OCI-LY3 (cell line): ENCODE results near the gene BUD23.
A peak's percentile ranks its signal among the peaks of the same experiment; 100 is the strongest.
"Not testable (repeated sequence)": the region's sequence is repeated elsewhere in the genome, so short reads cannot be mapped to it uniquely, and the experiment has no call there.

ENCODE experiments used
- H2AFZ ChIP-seq: fragments of 200-600, 300-600 bp; shearing (Covaris generic); 2 replicates; pipeline ENCODE4 v1.6.0; 2014; ENCODE audit warnings: antibody characterized with exemption, low read depth, low read length
- H3K27ac ChIP-seq: fragments of 200-600, 300-600 bp; sonication (generic); 2 replicates; pipeline ENCODE4 v1.5.1; 2014; ENCODE audit warnings: mild to moderate bottlenecking, low read length, moderate library complexity, mixed read lengths
- H3K27me3 ChIP-seq: fragments of 200-600, 300-600 bp; sonication (generic); 2 replicates; pipeline ENCODE4 v1.6.1; 2014; ENCODE audit warnings: low read depth, low read length, mixed read lengths
- H3K36me3 ChIP-seq: fragments of 200-600, 300-600 bp; sonication (generic); replicated peaks from 2 replicates; pipeline ENCODE3; 2014; ENCODE audit warnings: low read depth, low read length, mixed read lengths
- H3K4me1 ChIP-seq: fragments of 300-600, 200-600 bp; sonication (generic); 2 replicates; pipeline ENCODE4 v1.6.1; 2014; ENCODE audit warnings: low read length, mixed read lengths
- H3K4me2 ChIP-seq: fragments of 200-600, 300-600 bp; sonication (generic); 2 replicates; pipeline ENCODE4 v1.6.1; 2014; ENCODE audit warnings: low read length, mixed read lengths
- H3K4me3 ChIP-seq: fragments of 300-600, 200-600 bp; sonication (generic); 2 replicates; pipeline ENCODE4 v1.5.1; 2014; ENCODE audit warnings: antibody characterized with exemption, mild to moderate bottlenecking, low read length, moderate library complexity
- H3K79me2 ChIP-seq: fragments of 300-600, 200-600 bp; shearing (Covaris generic); 2 replicates; pipeline ENCODE4 v1.6.1; 2014; ENCODE audit warnings: mild to moderate bottlenecking, low read length, mixed read lengths
- H3K9ac ChIP-seq: fragments of 300-600, 200-600 bp; shearing (Covaris generic); 2 replicates; pipeline ENCODE4 v1.6.0; 2014; ENCODE audit warnings: mild to moderate bottlenecking, low read length, moderate library complexity
- H3K9me3 ChIP-seq: fragments of 200-600, 300-600 bp; shearing (Covaris generic); 2 replicates; pipeline ENCODE4 v1.6.1; 2014; ENCODE audit warnings: low read length, mixed read lengths; ENCODE audit not compliant: insufficient read depth
- H4K20me1 ChIP-seq: fragments of 200-600, 300-600 bp; sonication (generic); 2 replicates; pipeline ENCODE4 v1.6.1; 2016; ENCODE audit warnings: low read length, mixed read lengths; ENCODE audit not compliant: insufficient read depth
- CTCF ChIP-seq: fragments of 200-600, 300-600 bp; sonication (generic); IDR thresholded peaks from 2 replicates; pipeline ENCODE4 v1.5.1; 2014; ENCODE audit warnings: antibody characterized with exemption, low read length, low read depth
- EZH2phosphoT487 ChIP-seq: fragments of 200-600 bp; shearing (Covaris generic); IDR thresholded peaks from 2 replicates; pipeline ENCODE4 v1.6.1; 2018; ENCODE audit warnings: antibody characterized with exemption, mixed run types, low read depth

The BUD23 gene

GRCh38 chr7:73721377-73721817, 38.0 kb downstream of the BUD23 start:
- H3K36me3 ChIP-seq: no peaks in the 10 kb centered on the region
- no peak overlapping the region for H2AFZ ChIP-seq
- no peak overlapping the region for H3K27ac ChIP-seq
- TF ChIP-seq EZH2phosphoT487 (no peak), CTCF (no peak)
- peaks cover 5% of the 10 kb centered on the region; the same call in 1 of the 2 replicates for H3K79me2 ChIP-seq
- peaks cover 11% of the 10 kb centered on the region for H3K4me1 ChIP-seq
- H3K4me3 ChIP-seq: no peak overlapping the region
- H3K4me2 ChIP-seq: no peak overlapping the region
- H3K9me3 ChIP-seq: no peaks in the 10 kb centered on the region
- H3K27me3 ChIP-seq: 0 out of 2 replicates have a peak, but pooled peaks cover 3% of the 10 kb centered on the region
- H3K9ac ChIP-seq: no peak overlapping the region
- peaks cover 4% of the 10 kb centered on the region; the same call in 1 of the 2 replicates for H4K20me1 ChIP-seq

GRCh38 chr7:73722182-73722581, 38.8 kb downstream of the BUD23 start:
- H3K9ac ChIP-seq, H3K27ac ChIP-seq, H3K27me3 ChIP-seq, H3K4me3 ChIP-seq, H3K36me3 ChIP-seq, H3K79me2 ChIP-seq, H3K9me3 ChIP-seq, H3K4me2 ChIP-seq, H2AFZ ChIP-seq, H4K20me1 ChIP-seq: not testable (repeated sequence)
- peaks cover 11% of the 10 kb centered on the region for H3K4me1 ChIP-seq

- H3K79me2 ChIP-seq: peaks cover 5% of the 10 kb centered on the region; the same call in 1 of the 2 replicates
- H3K4me1 ChIP-seq: peaks cover 11% of the 10 kb centered on the region
- no peaks in the 10 kb centered on the region for H3K9me3 ChIP-seq
- H3K27me3 ChIP-seq: peaks cover 7% of the 10 kb centered on the region; the same call in 1 of the 2 replicates
- no peak overlapping the region for H3K4me2 ChIP-seq
- 0 out of 2 replicates have a peak, but pooled peaks cover under 1% of the 10 kb centered on the region for H4K20me1 ChIP-seq
- H3K4me3 ChIP-seq: no peak overlapping the region
- H3K36me3 ChIP-seq: no peaks in the 10 kb centered on the region
- H3K27ac ChIP-seq: no peak overlapping the region
- no peak overlapping the region for H2AFZ ChIP-seq
- no peak overlapping the region for H3K9ac ChIP-seq
- TF ChIP-seq EZH2phosphoT487: no peak
- TF ChIP-seq CTCF: no peak
Measured at GRCh38 chr7:73722785-73723184, 39.4 kb downstream of the BUD23 start.

GRCh38 chr7:73723813-73724212, 40.4 kb downstream of the BUD23 start:
- Histone ChIP-seq H3K9me3 (no peaks in the 10 kb centered on the region), H4K20me1 (no peaks in the 10 kb centered on the region), H3K36me3 (no peaks in the 10 kb centered on the region), H3K27ac (no peak overlapping the region), H3K9ac (no peak overlapping the region), H2AFZ (no peak overlapping the region), H3K27me3 (peaks cover 14% of the 10 kb centered on the region; the same call in 1 of the 2 replicates), H3K4me2 (no peak overlapping the region), H3K79me2 (peaks cover 5% of the 10 kb centered on the region; the same call in 1 of the 2 replicates), H3K4me1 (peaks cover 2% of the 10 kb centered on the region), H3K4me3 (no peak overlapping the region)
- no peak for TF ChIP-seq EZH2phosphoT487
- no peak for TF ChIP-seq CTCF

- Histone ChIP-seq H3K4me2 (peak overlapping the region; percentile 37; the same call in 1 of the 2 replicates), H3K4me1 (no peaks in the 10 kb centered on the region), H3K36me3 (no peaks in the 10 kb centered on the region), H3K9me3 (no peaks in the 10 kb centered on the region), H3K27ac (no peak overlapping the region), H3K9ac (no peak overlapping the region), H3K4me3 (no peak overlapping the region), H2AFZ (no peak overlapping the region), H4K20me1 (no peaks in the 10 kb centered on the region), H3K27me3 (peaks cover 12% of the 10 kb centered on the region; the same call in 1 of the 2 replicates), H3K79me2 (no peaks in the 10 kb centered on the region)
- TF ChIP-seq CTCF (no peak), EZH2phosphoT487 (no peak)
Measured at GRCh38 chr7:73726083-73726466, 42.7 kb downstream of the BUD23 start.
